Smooth muscle cell (in vitro differentiated cells): ENCODE measurements around the gene EEFSEC. TPM values are rescaled to one million over a fixed set of nuclear protein-coding genes. Genes with fewer than 3 reads are reported as not detected.

Source experiments
- DNase-seq: peaks from one replicate; lab custom pipeline; 2025; ENCODE audit not compliant: unreplicated experiment; lab: John Stamatoyannopoulos, UW
- H2AFZ ChIP-seq: fragments of 200-600 bp; sonication (generic); 2 replicates; pipeline ENCODE4 v1.6.0; 2016; ENCODE audit warnings: antibody characterized with exemption, low read depth, mild to moderate bottlenecking
- H3F3A ChIP-seq: fragments of 200-600 bp; sonication (generic); 2 replicates; pipeline ENCODE4 v1.6.0; 2017; ENCODE audit warnings: antibody characterized with exemption, low read depth
- H3K27ac ChIP-seq: fragments of 200-600 bp; sonication (generic); 2 replicates; pipeline ENCODE4 v1.5.1; 2016; ENCODE audit warnings: low read depth, mild to moderate bottlenecking
- H3K27me3 ChIP-seq: fragments of 200-600 bp; sonication (generic); 2 replicates; pipeline ENCODE4 v1.6.1; 2016; ENCODE audit warnings: low read depth, mild to moderate bottlenecking
- H3K36me3 ChIP-seq: fragments of 200-600 bp; sonication (generic); 2 replicates; pipeline ENCODE4 v1.5.1; 2016; ENCODE audit warnings: low read depth
- H3K4me1 ChIP-seq: fragments of 200-600 bp; sonication (generic); 2 replicates; pipeline ENCODE4 v1.5.1; 2016; ENCODE audit warnings: low read depth
- H3K4me2 ChIP-seq: fragments of 200-600 bp; sonication (generic); 2 replicates; pipeline ENCODE4 v1.6.0; 2016; ENCODE audit warnings: mild to moderate bottlenecking
- H3K4me3 ChIP-seq: fragments of 200-600 bp; sonication (generic); 2 replicates; pipeline ENCODE4 v1.5.1; 2016; ENCODE audit warnings: mild to moderate bottlenecking
- H3K79me2 ChIP-seq: fragments of 200-600 bp; sonication (generic); 2 replicates; pipeline ENCODE4 v1.6.0; 2016; ENCODE audit warnings: low read depth, mild to moderate bottlenecking
- H3K9ac ChIP-seq: fragments of 200-600 bp; sonication (generic); 2 replicates; pipeline ENCODE4 v1.6.0; 2016; ENCODE audit warnings: low read depth
- H3K9me3 ChIP-seq: fragments of 200-600 bp; sonication (generic); replicated peaks from 2 replicates; pipeline ENCODE4 v1.5.1; 2016; ENCODE audit warnings: low read depth
- H4K20me1 ChIP-seq: fragments of 200-600 bp; sonication (generic); 2 replicates; pipeline ENCODE4 v1.6.0; 2016; ENCODE audit warnings: low read depth
- CTCF ChIP-seq: fragments of 200-600 bp; sonication (generic); IDR thresholded peaks from 2 replicates; pipeline ENCODE4 v1.5.1; 2017; ENCODE audit warnings: borderline replicate concordance, mild to moderate bottlenecking, antibody characterized with exemption; ENCODE audit not compliant: insufficient read depth, poor library complexity, severe bottlenecking
- WGBS: methylation state at CpG from one replicate; pipeline ENCODE4 v1.1.7; 2016; ENCODE audit warnings: low lambda C conversion rate; 5-methylcytosine and 5-hydroxymethylcytosine counted together
- polyA plus RNA-seq: library from polyadenylated mRNA; unstranded; fragments of >200 nt; fragmentation: Nextera tagmentation; extraction: Ambion mirVana; gene quantifications from 2 replicates; pipeline ENCODE4 v1.2.1, GENCODE V29; 2016
- total RNA-seq: library from RNA; depleted of rRNA; stranded (reverse); fragments of >200 nt; gene quantifications from 2 replicates; pipeline ENCODE4 v1.2.3, GENCODE V29; 2014

The EEFSEC gene
- total and polyA plus RNA-seq, 2 experiments from 2014 or later, result 12.4 to 17.1 TPM

GRCh38 chr3:128336337-128337156 lies 183.3 kb downstream of the EEFSEC start:
- no peaks in the 10 kb centered on the region for H3K36me3 ChIP-seq
- H4K20me1 ChIP-seq, result no peaks in the 10 kb centered on the region
- TF ChIP-seq CTCF, result no peak
- H3K4me1 ChIP-seq, result no peaks in the 10 kb centered on the region
- H3F3A ChIP-seq, result no peaks in the 10 kb centered on the region
- no peak for DNase-seq
- H2AFZ ChIP-seq, result no peak overlapping the region
- no peaks in the 10 kb centered on the region for H3K27me3 ChIP-seq
- no peaks in the 10 kb centered on the region for H3K9me3 ChIP-seq
- WGBS, result 70% methylated on average over 14 of the region's 14 CpGs
- H3K79me2 ChIP-seq, result no peaks in the 10 kb centered on the region
- no peak overlapping the region for H3K4me2 ChIP-seq
- no peak overlapping the region for H3K9ac ChIP-seq
- H3K4me3 ChIP-seq, result no peak overlapping the region
- H3K27ac ChIP-seq, result no peak overlapping the region

- no peak for DNase-seq
- H3K79me2 ChIP-seq, result no peaks in the 10 kb centered on the region
- 51% methylated on average over 10 of the region's 10 CpGs for WGBS
- no peak overlapping the region for H3K4me2 ChIP-seq
- H3K4me1 ChIP-seq, result no peaks in the 10 kb centered on the region
- no peak overlapping the region for H3K9ac ChIP-seq
- H3K27ac ChIP-seq, result no peak overlapping the region
- H3K27me3 ChIP-seq, result no peaks in the 10 kb centered on the region
- H3K9me3 ChIP-seq, result no peaks in the 10 kb centered on the region
- TF ChIP-seq CTCF, result no peak
- H4K20me1 ChIP-seq, result no peaks in the 10 kb centered on the region
- H2AFZ ChIP-seq, result no peak overlapping the region
- H3K36me3 ChIP-seq, result no peaks in the 10 kb centered on the region
- no peaks in the 10 kb centered on the region for H3F3A ChIP-seq
- H3K4me3 ChIP-seq, result no peak overlapping the region
Observed at GRCh38 chr3:128337305-128337704, 184.0 kb downstream of the EEFSEC start.

GRCh38 chr3:128338536-128339330 lies 185.5 kb downstream of the EEFSEC start:
- Histone ChIP-seq H2AFZ (no peak overlapping the region), H3K36me3 (no peaks in the 10 kb centered on the region), H3K27ac (no peak overlapping the region), H3F3A (no peaks in the 10 kb centered on the region), H3K9ac (no peak overlapping the region), H3K4me2 (no peak overlapping the region), H3K4me1 (no peaks in the 10 kb centered on the region), H3K79me2 (no peaks in the 10 kb centered on the region), H3K27me3 (no peaks in the 10 kb centered on the region), H3K4me3 (no peak overlapping the region), H3K9me3 (no peaks in the 10 kb centered on the region), H4K20me1 (no peaks in the 10 kb centered on the region)
- WGBS, result 71% methylated on average over 12 of the region's 12 CpGs
- no peak for TF ChIP-seq CTCF
- DNase-seq, result no peak
